WTC11 (cell line): Measurements from ENCODE around the gene GPR137B. TPM values are rescaled to one million over a fixed set of nuclear protein-coding genes. Genes with fewer than 3 reads are reported as not detected.
"Not testable (repeated sequence)": the region's sequence is repeated elsewhere in the genome, so short reads cannot be mapped to it uniquely, and the experiment has no call there.

ENCODE experiments used
- ATAC-seq: fragments of 200-7000 bp; cut with Tn5 transposase; 2 replicates; pipeline ENCODE4 v1.10.0; 2021; ENCODE audit warnings: mild to moderate bottlenecking, moderate library complexity
- CTCF ChIA-PET: fragments of 300-600 bp; sonication (Branson Sonifier 250); formaldehyde crosslinking; loops from one replicate; lab custom pipeline; 2021; ENCODE audit warnings: antibody characterized with exemption; lab: Charles Lee
- POLR2A ChIA-PET: fragments of 350-600 bp; sonication (Branson Sonifier 250); formaldehyde crosslinking; loops from one replicate; lab custom pipeline; 2021; ENCODE audit warnings: antibody characterized with exemption; lab: Charles Lee
- DNase-seq: peaks from one replicate; pipeline ENCODE4 v3.0.0; 2021; ENCODE audit warnings: low spot score
- H3K27ac Mint-ChIP-seq: 2 replicates; pipeline ENCODE4 v1.8.0; 2021; ENCODE audit warnings: mixed read lengths
- H3K27me3 Mint-ChIP-seq: 2 replicates; pipeline ENCODE4 v1.8.0; 2021; ENCODE audit warnings: low read depth, mild to moderate bottlenecking, moderate library complexity, mixed read lengths
- H3K36me3 Mint-ChIP-seq: 2 replicates; pipeline ENCODE4 v1.8.0; 2021; ENCODE audit warnings: mixed read lengths
- H3K4me1 Mint-ChIP-seq: 2 replicates; pipeline ENCODE4 v1.8.0; 2022; ENCODE audit warnings: mixed read lengths
- H3K4me3 Mint-ChIP-seq: 2 replicates; pipeline ENCODE4 v1.8.0; 2021; ENCODE audit warnings: mild to moderate bottlenecking, moderate library complexity, mixed read lengths
- H3K9me3 Mint-ChIP-seq: 2 replicates; pipeline ENCODE4 v1.8.0; 2021; ENCODE audit warnings: mixed read lengths
- AFF4 ChIP-seq: sonication (generic); formaldehyde crosslinking; IDR thresholded peaks from 2 replicates; pipeline ENCODE4 v1.8.1; 2023; ENCODE audit warnings: mild to moderate bottlenecking, missing genetic modification reagents, borderline replicate concordance
- AR ChIP-seq: fragments of 250-450 bp; sonication (Bioruptor Pico); IDR thresholded peaks from 2 replicates; pipeline ENCODE4 v1.9.0; 2021; ENCODE audit warnings: mild to moderate bottlenecking
- FOXP4 ChIP-seq: sonication (generic); formaldehyde crosslinking; IDR thresholded peaks from 2 replicates; pipeline ENCODE4 v1.8.0; 2022; ENCODE audit warnings: mild to moderate bottlenecking, missing genetic modification reagents
- GTF2I ChIP-seq: fragments of 250-450 bp; sonication (Bioruptor Pico); conservative IDR thresholded peaks from 2 replicates; pipeline ENCODE4 v1.4.0; 2021; ENCODE audit warnings: mild to moderate bottlenecking
- KAT7 ChIP-seq: sonication (generic); formaldehyde crosslinking; IDR thresholded peaks from 2 replicates; pipeline ENCODE4 v1.8.1; 2023; ENCODE audit warnings: missing genetic modification reagents, mild to moderate bottlenecking, borderline replicate concordance
- NR1H2 ChIP-seq: sonication (generic); formaldehyde crosslinking; IDR thresholded peaks from 2 replicates; pipeline ENCODE4 v1.9.0; 2021; ENCODE audit warnings: mild to moderate bottlenecking, moderate library complexity, missing genetic modification reagents
- OVOL2 ChIP-seq: fragments of 250-450 bp; sonication (Bioruptor Pico); IDR thresholded peaks from 2 replicates; pipeline ENCODE4 v1.9.0; 2021; ENCODE audit warnings: mild to moderate bottlenecking, borderline replicate concordance
- SP1 ChIP-seq: sonication (generic); formaldehyde crosslinking; conservative IDR thresholded peaks from 2 replicates; pipeline ENCODE4 v1.8.1; 2022; ENCODE audit warnings: missing genetic modification reagents
- ZSCAN18 ChIP-seq: fragments of 250-450 bp; sonication (Bioruptor Pico); IDR thresholded peaks from 2 replicates; pipeline ENCODE4 v2.1.2; 2022; ENCODE audit warnings: mild to moderate bottlenecking, moderate library complexity
- total RNA-seq: library from RNA; stranded (reverse); gene quantifications from 3 replicates; pipeline ENCODE4 v1.2.3, GENCODE V29; 2021

The GPR137B gene
- total RNA-seq, 1 experiment from 2014 or later: 6.3 TPM

- TF ChIP-seq NR1H2 (CRISPR knock-in tag): no peak
- no peak for TF ChIP-seq KAT7 (CRISPR knock-in tag)
- no peak for TF ChIP-seq FOXP4
- no peak for TF ChIP-seq SP1 (CRISPR knock-in tag)
- TF ChIP-seq AFF4 (CRISPR knock-in tag): no peak
Observed at GRCh38 chr1:236092899-236093298, 49.4 kb upstream of the GPR137B start (continued).

- Mint-ChIP-seq H3K4me1 (0 out of 2 replicates have a peak, but pooled peaks cover 3% of the 10 kb centered on the region), H3K36me3 (peaks cover 6% of the 10 kb centered on the region), H3K4me3 (no peak overlapping the region), H3K27ac (no peak overlapping the region), H3K27me3 (peaks cover 3% of the 10 kb centered on the region; the same call in 1 of the 2 replicates)
- no peak for DNase-seq
- ATAC-seq: no peak
- TF ChIP-seq ZSCAN18 (CRISPR knock-in tag): no peak
- TF ChIP-seq OVOL2 (CRISPR knock-in tag): no peak
- no peak for TF ChIP-seq AR
- TF ChIP-seq GTF2I (CRISPR knock-in tag): no peak
- TF ChIP-seq, all 79 proteins: peak for 0
- CTCF ChIA-PET: interaction anchor here (0.6 kb wide), 1 partner anchor 555 kb away, joined by 3 read pairs; no protein-coding TSS in a partner anchor
- peaks cover 17% of the 10 kb centered on the region for H3K9me3 Mint-ChIP-seq
- POLR2A ChIA-PET: no interaction called here
Observed at GRCh38 chr1:236095705-236096520, 46.4 kb upstream of the GPR137B start.

GRCh38 chr1:236096660-236097482 lies 45.5 kb upstream of the GPR137B start:
- H3K27ac Mint-ChIP-seq: peak overlapping the region; percentile 72; the same call in 1 of the 2 replicates
- H3K36me3 Mint-ChIP-seq, H3K4me3 Mint-ChIP-seq, H3K27me3 Mint-ChIP-seq, POLR2A ChIA-PET, ATAC-seq, H3K4me1 Mint-ChIP-seq: not testable (repeated sequence)
- peak; percentile 47 for DNase-seq
- CTCF ChIA-PET: interaction anchor here (0.6 kb wide), 1 partner anchor 554 kb away, joined by 3 read pairs; no protein-coding TSS in a partner anchor
- peaks cover 17% of the 10 kb centered on the region for H3K9me3 Mint-ChIP-seq
